Stimulated activated CD4-positive, alpha-beta T cell treated with anti-CD3 and anti-CD28 coated beads, Interleukin-4, amount 100 ng/mL, for 48 hours (primary cell): ENCODE results near the gene LRRC4C.
"Not testable (repeated sequence)": the region's sequence is repeated elsewhere in the genome, so short reads cannot be mapped to it uniquely, and the experiment has no call there.

Experiments used
- DNase-seq, 2 donors: peaks; one replicate each; pipeline ENCODE4 v3.0.0-alpha.2; 2020; ENCODE audit warnings: low read depth in 2 of 2

Gene LRRC4C

DNA sequence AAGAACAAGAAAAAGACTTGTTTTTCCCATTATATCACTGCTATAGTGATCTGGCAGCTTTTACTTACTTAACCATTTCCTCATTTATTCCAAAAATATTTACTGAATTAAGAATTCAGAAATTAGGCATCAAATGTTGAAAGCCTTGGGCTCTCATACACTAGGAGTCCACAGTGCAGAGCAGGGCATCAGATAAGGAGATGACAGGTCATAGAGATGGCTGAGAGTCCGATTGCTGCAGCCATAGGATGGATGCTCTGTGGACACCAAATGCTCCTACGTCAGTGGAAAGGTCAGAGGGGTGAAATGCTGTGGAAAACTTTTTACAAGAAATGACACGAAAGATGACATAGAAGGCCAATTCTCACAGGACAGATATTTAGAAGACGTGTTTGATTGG, 771.1 kb downstream of the LRRC4C start:
- DNase-seq: no peak

DNA sequence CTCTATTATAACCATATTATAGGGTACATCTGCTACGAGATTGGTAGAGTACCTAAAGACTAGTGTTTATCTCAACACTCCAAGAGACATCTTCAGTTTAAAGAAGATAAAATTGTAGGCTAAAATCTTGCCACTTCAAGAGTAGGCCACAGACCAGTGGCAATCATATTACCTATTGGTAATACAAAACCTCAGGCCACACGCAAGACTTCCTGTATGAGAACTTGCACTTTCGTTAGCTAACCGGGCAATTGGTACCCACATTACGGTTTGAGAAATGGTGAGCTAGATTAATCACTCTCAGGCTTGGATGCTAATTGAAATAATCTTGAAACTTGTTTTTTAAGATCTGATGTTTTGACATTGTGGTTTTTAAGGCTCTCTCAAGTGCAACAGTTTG, 772.7 kb downstream of the LRRC4C start:
- no peak for DNase-seq

DNA sequence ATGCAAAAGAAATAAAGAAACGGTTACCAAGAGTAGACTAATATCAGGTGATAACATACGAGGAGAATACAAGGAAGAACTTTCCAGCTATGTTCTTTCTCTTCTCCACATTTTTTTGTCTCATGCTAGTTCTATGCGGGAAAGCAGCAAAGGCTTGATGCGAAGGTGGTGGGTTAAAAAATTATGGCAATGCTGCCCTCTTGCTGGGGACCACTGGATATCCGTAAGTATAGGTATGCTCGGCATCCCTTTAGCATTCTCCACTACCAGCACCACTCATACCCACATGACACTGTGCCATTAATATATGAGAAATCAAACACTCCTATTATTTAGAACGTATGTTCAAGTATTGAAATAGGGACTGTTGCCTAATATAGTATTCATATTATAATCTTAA, 776.4 kb downstream of the LRRC4C start:
- DNase-seq: no peak

DNA sequence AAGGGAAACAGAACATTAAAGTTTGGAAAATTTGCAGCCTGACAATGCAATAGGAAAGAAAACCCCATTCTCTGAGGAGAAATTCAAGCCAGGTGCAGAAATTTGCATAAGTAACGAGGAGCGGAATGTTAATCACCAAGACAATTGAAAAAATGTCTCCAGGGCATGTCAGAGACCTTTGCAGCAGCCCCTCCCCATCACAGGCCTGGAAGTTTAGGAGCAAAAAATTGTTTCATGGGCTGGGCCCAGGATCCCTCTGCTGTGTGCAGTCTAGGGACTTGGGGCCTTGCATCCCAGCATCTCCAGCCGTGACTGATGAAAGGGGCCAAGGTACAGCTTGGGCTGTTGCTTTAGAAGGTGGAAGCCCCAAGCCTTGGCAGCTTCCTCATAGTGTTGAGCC, 780.2 kb downstream of the LRRC4C start:
- DNase-seq: no peak

DNA sequence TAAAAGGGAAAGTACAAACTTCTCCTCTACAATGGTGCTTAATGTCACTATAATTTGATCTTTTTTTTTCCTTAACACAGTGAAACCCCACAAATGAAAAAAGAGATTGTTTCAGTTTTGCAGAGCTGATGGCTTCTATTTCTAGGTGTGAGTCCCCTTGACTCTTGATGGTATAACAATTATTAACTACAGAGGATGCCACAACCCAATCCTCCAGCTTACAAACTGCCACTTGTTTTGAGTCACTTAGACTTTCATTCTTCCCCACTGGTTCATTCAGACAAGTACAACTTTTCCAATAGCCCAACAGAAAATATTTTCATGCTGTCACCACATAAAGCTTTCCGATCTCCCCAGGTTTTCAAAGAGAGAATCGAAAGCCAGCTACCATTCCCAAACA, 812.2 kb downstream of the LRRC4C start:
- no peak for DNase-seq

DNA sequence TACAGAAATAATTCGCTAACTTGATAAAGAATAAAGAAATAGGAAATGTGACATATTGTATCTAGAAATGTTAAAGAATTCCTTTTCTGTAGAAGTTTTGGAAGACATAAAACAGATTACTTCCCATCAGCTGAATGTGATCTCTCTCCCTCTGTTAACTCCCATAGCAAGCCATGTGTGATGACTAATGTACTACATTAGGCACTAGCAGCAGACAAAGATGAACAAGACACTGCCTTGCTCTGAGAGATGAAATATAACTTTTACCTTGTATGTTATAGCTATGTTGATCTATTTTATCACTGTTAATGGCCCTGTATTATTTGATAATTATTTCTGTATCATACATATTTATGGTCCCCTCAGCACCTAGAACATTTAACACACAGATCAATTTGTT, 817.2 kb downstream of the LRRC4C start:
- DNase-seq: no peak

DNA sequence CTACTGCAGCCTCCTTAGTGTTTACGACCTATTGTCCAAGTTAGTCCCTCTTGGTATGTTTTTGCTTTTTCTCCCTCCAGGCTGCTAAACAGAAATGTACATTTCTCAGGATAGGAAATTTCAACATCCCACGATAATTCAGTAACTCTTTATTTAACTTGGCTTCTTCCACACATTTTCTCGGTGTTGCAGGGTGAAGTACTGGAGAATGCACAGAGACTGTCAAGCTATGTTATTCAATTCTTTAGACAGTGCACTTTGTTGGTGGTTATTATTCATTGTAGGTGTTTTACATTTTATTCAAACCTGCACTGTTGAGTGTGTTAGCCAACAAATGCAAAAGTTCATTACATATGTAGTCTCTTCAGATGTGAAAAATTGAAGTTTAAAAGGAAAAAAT, 839.8 kb downstream of the LRRC4C start:
- no peak for DNase-seq

DNA sequence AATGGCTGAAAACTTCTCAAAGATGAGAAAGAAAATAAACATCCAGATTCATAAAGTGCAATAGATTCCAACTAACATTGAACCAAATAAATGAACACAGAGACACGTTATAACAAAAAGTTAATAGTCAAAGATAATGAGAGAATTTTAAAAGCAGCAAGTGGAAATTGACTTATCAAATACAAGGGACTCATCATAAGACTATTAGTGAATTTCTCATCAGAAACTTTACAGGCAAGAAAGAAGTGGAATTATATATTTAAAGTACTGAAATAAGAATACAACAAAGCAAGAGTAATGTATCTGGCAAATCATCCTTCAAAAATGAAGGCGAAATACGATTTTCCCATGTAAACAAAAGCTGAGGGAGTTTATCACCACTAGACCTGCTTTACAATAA, 852.7 kb downstream of the LRRC4C start:
- DNase-seq: no peak

DNA sequence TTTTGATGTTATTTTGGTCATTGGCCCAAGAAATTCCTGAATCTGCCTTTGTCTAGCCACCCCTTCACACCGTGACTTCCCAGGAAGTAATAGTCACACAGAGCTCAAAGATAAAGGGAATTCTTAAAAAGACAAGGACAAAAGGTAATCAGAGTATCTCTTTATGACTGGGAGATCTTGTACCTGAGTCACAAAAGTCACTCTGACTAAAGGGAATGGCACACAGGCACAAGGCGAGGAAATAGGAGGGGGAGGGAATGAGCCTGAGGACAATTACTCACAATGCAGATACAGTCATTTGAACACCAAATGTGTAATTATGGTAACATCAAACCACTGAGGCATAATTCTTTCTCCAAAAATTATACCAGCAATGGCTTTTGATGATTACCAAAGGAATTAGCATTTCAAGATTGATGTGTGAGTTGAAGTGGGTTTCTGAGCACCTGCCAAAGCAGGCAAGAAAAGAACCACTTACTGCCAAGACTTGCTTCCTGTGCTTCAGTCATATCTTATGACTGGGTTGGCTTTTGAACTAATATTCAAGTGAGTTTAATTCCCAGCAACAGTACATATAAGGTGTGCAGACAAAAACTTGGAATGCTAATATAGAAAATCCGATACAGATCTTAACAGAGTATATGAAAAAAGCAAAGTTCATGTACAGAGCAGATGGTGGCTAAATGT, 856.4 kb downstream of the LRRC4C start:
- DNase-seq: no peak

DNA sequence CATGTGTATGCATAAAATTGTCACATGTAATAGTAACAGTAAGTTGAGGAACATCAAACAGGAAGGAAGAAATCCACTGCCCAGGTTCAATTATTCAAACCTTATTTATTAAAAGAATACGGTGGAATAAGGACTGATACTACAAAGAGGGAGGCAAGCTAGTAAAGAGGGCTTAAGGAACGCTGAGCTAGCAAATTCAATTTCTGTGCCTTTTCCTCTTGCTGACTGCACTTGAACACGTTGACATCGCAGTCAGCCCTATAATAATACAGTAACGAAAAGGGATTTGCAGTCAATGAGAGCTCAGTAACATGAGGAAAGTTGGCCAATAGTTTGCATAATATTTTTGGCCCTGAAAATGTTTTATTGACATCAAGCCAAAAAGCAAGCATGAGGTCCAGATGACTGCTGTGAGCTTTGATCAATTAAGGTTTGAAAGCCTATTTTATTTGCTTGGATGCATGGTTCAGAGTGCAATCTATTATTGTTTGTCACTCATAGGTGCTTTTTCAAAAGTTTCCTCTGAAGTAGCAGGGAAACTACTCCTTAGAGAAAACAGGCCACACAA, 861.8 kb downstream of the LRRC4C start:
- no peak for DNase-seq

DNA sequence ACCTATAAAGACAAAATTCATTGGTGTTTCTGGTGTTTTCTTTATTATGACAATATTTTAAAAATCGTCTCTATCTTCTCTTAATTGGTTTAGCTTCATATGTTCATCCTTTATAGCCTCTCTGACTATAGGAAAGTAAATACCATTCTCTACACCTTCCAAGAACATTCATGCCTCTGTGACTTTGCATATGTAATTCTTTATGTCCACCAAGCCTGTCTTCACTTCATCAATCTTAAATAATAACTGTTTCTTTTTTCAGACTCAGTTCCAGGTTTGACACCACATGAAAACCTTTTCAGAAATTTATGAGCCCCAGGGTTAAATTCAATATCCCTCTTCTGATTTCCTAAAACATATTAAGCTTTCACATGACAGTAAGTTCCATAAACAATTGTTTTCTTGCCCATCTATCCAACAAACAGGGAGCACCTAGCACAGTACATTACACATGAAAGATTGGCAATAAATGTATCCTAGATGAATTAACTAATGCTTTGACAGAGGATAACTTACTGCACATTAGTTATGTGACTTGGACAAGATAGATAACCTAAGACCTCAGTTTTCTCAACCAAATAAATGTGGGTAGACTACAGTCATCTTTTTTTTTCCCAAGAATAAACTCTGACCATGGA, 886.1 kb downstream of the LRRC4C start:
- DNase-seq: no peak

DNA sequence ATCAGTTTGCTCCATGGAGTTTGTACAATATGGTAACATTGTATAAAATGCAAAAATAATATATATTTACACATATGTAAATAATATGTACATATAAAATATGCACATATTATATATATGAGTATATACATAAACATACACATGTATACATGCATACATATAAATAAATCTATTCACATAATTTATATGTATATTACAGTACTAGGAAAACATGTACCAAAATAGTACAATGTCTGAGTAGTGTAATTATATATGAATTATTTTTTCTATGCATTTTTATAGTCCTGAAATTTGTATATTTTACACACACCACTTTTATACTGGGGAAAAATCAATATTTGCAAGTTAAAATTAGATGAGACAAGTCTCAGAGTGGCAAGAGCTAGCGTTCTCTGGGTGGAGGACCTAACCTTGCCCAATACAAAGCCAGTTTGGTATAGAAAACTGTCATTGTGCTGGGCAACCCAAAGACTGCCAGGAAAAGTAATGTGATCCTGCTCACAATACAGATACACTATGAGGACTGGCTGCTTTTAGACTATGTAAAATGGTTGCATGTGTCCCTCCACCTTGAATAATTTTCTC, 889.4 kb downstream of the LRRC4C start:
- DNase-seq: no peak

DNA sequence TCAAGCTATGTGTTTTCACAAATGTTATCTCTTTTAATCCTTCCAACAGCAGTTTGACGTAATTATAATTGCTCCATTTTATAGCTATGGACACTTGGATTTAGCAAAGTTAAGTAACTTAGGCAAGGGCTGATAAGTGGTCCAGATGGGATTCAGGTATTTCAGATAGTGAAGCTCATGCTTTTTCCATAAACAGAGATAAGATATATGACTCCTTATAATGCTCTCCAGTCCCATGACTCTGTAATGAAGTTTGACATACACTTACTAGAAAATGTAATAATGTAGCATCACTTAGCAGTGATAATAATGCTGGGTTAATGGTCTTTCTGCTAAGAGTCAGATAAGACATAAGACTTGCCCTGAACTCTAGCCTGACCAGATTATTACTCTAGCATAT, 892.1 kb downstream of the LRRC4C start:
- no peak for DNase-seq

DNA sequence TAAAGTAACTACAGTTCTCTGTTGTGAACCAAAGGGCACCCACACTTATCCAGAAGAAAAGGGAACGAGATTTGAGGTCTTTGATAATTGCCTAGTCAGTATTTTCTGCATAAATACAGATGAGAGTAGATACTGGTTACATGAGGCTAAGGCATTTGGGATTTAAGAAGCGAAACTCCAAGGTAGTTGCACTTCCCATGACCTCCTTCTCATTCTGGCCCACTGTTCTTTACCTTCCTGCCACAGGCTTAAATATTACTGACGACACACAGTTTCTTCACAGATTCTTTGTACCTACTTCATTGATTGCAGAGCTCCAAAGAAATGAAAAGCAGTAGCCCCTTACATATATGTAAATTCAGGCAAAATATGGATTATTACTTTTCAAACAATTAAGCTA, 915.3 kb downstream of the LRRC4C start:
- DNase-seq: no peak

DNA sequence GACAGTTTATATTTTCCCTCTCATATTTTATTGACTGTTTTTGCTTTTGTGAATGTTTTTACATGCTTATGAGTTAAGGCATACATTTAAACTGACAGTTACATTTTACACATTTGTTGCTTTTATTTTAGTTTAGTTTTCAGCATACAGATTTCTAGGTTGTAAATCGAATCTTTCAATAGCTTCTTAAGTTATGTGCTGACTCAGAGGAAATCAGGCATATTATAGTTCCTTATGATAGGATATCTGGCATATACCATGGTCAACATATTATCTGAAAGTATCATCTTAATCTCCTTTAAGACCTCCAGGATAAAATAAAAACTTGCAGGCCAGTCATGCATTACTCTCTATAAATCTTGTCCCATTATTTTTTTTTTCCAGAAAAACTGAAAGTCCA, 916.6 kb downstream of the LRRC4C start:
- DNase-seq: no peak

DNA sequence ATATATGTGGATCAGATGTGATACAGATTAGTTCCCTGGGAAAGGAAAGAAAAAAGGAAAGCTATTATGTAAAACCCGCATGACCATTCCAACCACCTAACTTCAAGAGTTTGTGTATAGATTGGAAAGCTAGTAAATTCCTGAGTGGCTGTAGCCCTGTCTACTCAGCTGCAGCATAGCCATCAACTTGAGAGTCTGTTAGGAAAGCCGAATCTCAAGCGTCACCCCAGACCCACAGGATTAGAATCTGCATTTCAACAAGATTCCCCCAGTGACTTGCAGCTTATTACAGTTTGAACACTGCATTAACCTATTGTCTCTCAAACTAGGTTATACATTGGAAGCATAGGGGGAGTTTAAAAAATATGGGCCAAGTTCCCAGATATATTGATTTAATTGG, 921.7 kb downstream of the LRRC4C start:
- no peak for DNase-seq

DNA sequence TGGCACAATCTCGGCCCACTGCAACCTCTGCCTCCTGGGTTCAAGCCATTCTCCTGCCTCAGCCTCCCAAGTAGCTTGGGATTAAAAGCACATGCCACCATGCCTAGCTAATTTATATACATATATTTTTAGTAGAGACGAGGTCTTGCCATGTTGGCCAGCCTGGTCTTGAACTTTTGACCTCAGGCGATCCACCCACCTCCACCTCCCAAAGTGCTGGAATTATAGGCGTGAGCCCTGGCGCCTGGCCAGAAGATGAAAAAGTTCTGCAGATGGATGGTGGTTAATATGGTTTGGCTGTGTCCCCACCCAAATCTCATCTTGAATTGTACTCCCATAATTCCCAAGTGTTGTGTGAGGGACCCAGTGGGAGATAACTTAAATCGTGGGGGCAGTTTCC, 937.4 kb downstream of the LRRC4C start:
- DNase-seq: not testable (repeated sequence)

DNA sequence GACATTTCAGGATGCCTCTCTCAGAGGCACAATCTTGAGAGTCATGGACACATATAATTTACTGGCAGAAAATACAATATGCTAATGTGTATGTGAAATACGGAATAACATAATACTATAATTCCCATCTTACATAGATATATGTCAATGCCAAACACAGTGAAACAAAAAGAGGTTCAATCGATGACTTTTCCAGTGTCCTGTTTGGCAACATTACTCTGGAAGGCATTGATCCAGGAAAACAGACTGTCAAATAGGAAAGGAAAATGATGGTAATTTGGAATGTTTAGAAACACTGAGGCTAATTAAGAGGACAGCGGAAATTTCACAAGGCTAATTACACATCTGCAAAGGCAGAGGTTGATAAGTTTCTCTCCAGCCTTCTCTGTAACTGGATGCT, 942.3 kb downstream of the LRRC4C start:
- no peak for DNase-seq

DNA sequence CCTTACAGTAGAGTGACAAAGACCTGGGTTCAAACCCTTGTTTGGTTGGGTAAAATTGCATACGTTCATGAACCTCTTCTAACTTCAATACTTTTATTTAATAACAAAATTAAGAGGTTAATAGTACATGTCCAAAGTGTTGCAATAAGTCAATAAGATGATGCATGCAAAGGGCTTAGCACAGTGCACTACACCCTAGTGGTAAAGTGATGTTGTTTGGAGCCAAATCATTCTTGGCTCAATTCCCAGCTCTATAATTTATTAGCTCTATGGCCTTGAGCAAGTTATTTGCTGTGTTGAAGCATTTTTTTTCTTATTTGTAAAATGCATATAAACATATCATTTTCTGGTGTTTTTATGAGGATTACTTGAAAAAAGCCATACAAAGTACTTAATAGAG, 945.3 kb downstream of the LRRC4C start:
- no peak for DNase-seq

DNA sequence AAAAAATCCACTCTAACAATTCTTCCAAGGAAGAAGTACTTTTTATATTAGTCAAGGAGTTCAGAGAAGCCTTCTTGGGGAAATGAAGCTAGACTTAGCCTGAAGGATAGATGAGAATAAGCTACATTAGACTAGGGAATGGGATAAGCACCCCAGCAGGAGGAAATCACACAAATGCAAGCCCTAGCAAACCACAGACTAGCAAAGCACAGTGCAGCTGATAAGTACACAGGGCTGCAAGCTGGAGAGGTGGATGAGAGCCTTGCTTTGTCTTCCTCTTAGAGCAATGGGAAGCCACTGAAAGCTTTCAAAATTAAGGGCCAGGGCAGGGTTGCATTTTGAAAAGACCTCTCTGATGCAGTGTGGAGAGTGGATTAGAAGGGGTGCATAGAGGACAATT, 946.2 kb downstream of the LRRC4C start:
- no peak for DNase-seq

DNA sequence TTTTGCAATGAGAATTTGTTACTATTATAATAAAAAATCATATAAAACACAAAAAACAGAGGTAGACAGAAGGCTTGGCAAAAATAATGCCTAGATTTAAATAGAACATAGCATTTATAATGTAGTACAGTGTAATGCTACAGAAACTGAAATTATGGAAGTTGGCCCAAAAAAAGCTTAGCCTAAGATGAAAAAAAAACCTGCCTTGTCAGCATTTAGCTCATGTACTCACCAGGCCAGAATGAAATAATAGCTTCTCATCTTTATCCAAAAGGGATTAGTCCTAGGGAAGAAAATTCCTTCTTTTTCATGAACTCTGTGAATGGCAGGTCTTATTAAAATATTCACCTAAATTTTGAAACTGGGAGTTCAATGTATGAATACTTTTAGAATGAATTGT, 951.1 kb downstream of the LRRC4C start:
- no peak for DNase-seq

DNA sequence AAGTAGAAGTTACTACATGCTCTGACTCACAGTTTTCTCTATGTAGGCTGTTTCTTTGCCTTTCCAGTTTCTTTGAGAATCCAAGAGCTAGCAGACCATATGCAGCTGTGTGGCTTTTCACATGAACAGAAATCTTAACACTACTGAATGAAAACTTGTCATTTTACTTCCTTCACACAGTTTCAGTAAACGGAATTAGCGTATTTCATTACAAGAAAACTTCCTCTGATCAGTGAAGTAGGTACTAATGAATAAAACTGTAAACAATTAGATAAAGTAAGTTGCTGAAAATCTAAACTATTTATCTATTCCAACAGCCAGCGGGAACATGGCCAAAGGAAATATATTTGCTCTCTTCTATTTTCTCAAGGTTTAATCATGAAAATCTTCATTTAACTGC, 953.2 kb downstream of the LRRC4C start:
- no peak for DNase-seq

DNA sequence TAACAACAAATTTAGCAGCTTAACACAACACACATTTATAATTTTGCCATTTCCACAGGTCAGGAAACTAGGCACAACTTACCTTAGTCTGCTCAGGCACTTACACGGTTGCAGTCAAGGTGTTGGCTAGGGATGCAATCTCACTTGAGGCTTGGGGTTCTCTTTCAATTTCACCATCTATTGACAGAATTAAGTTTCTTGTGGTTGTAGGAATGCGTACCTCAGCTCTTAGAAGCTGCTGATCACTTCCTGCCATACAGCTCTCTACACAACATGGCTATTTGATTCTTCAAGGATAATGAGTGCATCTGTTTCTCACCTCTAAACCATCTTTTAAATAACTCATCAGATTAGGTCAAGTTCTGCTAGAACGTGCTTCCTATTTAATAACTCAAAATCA, 968.1 kb downstream of the LRRC4C start:
- no peak for DNase-seq
